ENCODE data around the gene MFN2.

DNA sequence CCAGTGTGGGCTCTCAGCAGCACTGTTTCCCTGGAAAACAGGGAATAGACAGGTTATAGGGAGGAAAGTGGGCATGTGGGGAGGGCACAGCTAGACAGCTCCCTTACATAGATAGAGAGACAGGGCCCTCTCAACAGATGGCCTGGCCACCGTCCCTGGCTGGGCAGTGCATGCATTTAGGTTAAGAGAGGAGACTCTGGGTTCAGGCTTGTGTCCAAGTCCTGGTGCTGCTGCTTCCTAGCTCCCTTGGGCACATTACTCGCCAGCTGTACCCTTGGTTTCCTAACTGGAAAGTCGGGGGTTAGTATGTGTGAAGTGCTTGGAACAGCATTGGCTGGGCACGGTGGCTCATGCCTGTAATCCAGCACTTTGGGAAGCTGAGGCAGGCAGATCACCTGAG lies 36.6 kb upstream of the MFN2 start:
- TF ChIP-seq POLR2A (IDR thresholded peaks at IDR 0.05) (no peak), CTCF (IDR thresholded peaks at IDR 0.05) (no peak)

All from transverse colon (tissue), 3 donors.